Measurements from ENCODE around the gene SMG6. TPM values are rescaled to one million over a fixed set of nuclear protein-coding genes. Genes with fewer than 3 reads are reported as not detected.
A peak's percentile ranks its signal among the peaks of the same experiment; 100 is the strongest.

The SMG6 gene
- total and polyA plus RNA-seq, 2 donors (not counting 1 experiment from before 2014, with no cell fraction given), result 10.6 to 35.5 TPM

DNA sequence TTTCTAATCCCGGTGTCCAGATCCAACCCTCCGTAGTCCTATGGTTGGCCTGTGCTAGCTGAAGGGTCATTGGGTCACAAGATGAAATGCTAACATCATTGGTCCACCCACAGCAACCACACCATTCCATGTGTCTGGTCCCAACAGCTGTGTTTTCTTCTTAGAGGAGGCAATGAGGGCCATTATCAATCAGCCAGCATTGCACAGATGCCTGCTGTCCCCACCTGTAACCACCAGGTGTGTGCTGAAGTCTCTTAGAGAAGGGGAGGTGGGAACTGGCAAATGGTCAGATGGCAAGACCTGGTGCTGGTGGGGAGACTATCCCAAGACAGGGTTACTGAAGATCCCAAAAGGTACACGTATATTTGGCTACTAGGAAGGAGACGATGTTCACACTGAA lies 211.3 kb downstream of the SMG6 start:
- no peaks in the 10 kb centered on the region for H3K79me2 ChIP-seq (ENCODE audit: control insufficient read depth, insufficient read depth, low read length)
- no peaks in the 10 kb centered on the region for H3K9me3 Mint-ChIP-seq (ENCODE audit: insufficient read depth)
- H3K27me3 Mint-ChIP-seq, result no peaks in the 10 kb centered on the region
- H3K36me3 ChIP-seq (replicated peaks in 1 of 2; ENCODE audit: control extremely low read depth in 1 of 2, control insufficient read depth in 1 of 2, extremely low read depth in 1 of 2, insufficient read depth in 2 of 2, low read length in 1 of 2), result no peaks in the 10 kb centered on the region
- 100% methylated on average over 4 of the region's 4 CpGs for WGBS (ENCODE audit: insufficient coverage)
- H3K4me3 Mint-ChIP-seq, result no peak overlapping the region
- peaks cover 39% of the 10 kb centered on the region for H3K4me1 Mint-ChIP-seq
- POLR2A ChIA-PET, result interaction anchor here (0.6 kb wide), 1 partner anchor 35 kb away, joined by 4 read pairs; no protein-coding TSS in a partner anchor
- no peaks in the 10 kb centered on the region for H3K27me3 ChIP-seq (replicated peaks in 1 of 4; ENCODE audit: control extremely low read depth in 1 of 4, control insufficient read depth in 3 of 4, insufficient read depth in 4 of 4, low read length in 3 of 4)
- ATAC-seq (ENCODE audit: low read depth), result no peak
- H3K27ac ChIP-seq (ENCODE audit: low read length in 2 of 2), result no peak overlapping the region
- H2AFZ ChIP-seq (ENCODE audit: insufficient read depth, low read depth, low read length, poor library complexity, severe bottlenecking), result no peak overlapping the region
- no peak overlapping the region for H3K9ac ChIP-seq (ENCODE audit: low read length)
- no peak overlapping the region for H3K4me3 ChIP-seq (ENCODE audit: control extremely low read depth in 1 of 5, extremely low read depth in 1 of 5, insufficient read depth in 1 of 5, low read depth in 2 of 5, low read length in 4 of 5)
- intact Hi-C loops (cut with micrococcal nuclease), result no loop called here
- H4K20me1 ChIP-seq (ENCODE audit: control insufficient read depth, insufficient read depth, low read length, poor library complexity, severe bottlenecking), result no peaks in the 10 kb centered on the region
- CTCF ChIA-PET, result interaction anchor here (1.0 kb wide), 1 partner anchor 18 kb away, joined by 3 read pairs; no protein-coding TSS in a partner anchor
- TF ChIP-seq, protein P1, sequence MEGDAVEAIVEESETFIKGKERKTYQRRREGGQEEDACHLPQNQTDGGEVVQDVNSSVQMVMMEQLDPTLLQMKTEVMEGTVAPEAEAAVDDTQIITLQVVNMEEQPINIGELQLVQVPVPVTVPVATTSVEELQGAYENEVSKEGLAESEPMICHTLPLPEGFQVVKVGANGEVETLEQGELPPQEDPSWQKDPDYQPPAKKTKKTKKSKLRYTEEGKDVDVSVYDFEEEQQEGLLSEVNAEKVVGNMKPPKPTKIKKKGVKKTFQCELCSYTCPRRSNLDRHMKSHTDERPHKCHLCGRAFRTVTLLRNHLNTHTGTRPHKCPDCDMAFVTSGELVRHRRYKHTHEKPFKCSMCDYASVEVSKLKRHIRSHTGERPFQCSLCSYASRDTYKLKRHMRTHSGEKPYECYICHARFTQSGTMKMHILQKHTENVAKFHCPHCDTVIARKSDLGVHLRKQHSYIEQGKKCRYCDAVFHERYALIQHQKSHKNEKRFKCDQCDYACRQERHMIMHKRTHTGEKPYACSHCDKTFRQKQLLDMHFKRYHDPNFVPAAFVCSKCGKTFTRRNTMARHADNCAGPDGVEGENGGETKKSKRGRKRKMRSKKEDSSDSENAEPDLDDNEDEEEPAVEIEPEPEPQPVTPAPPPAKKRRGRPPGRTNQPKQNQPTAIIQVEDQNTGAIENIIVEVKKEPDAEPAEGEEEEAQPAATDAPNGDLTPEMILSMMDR (IDR thresholded peaks at IDR 0.05), result no peak
- TF ChIP-seq EZH2 (IDR thresholded peaks at IDR 0.05; ENCODE audit: borderline replicate concordance, insufficient read depth, low read depth, low read length, poor library complexity, severe bottlenecking), result no peak
- H3K9me3 ChIP-seq (ENCODE audit: control extremely low read depth in 1 of 3, control insufficient read depth in 2 of 3, insufficient read depth in 1 of 3, low read length in 2 of 3), result no peaks in the 10 kb centered on the region
- DNase-seq, result no peak
- peak overlapping the region; percentile 17 for H3K27ac Mint-ChIP-seq
- no peak overlapping the region for H3K4me2 ChIP-seq (replicated peaks; ENCODE audit: low read depth, low read length, poor library complexity, severe bottlenecking)
- H3K4me1 ChIP-seq (ENCODE audit: control insufficient read depth in 2 of 2, insufficient read depth in 2 of 2, low read length in 2 of 2), result peaks cover 34 to 39% of the 10 kb centered on the region in 2 donors

GRCh38 chr17:2090804-2091534 lies 212.6 kb downstream of the SMG6 start:
- WGBS (ENCODE audit: insufficient coverage), result 80% methylated on average over 1 of the region's 2 CpGs
- ATAC-seq (ENCODE audit: low read depth), result no peak
- CTCF ChIA-PET, result interaction anchor here (0.7 to 6.6 kb wide), 4 partner anchors 27 to 154 kb away, joined by 3 to 92 read pairs (median 23); partner anchors contain the start of gene HIC1
- intact Hi-C loops (cut with micrococcal nuclease), result no loop called here
- Histone ChIP-seq H3K9ac (ENCODE audit: low read length) (no peak overlapping the region), H3K9me3 (ENCODE audit: control extremely low read depth in 1 of 3, control insufficient read depth in 2 of 3, insufficient read depth in 1 of 3, low read length in 2 of 3) (no peaks in the 10 kb centered on the region), H3K4me1 (ENCODE audit: control insufficient read depth in 2 of 2, insufficient read depth in 2 of 2, low read length in 2 of 2) (peaks cover 45 to 51% of the 10 kb centered on the region in 2 donors), H3K36me3 (replicated peaks in 1 of 2; ENCODE audit: control extremely low read depth in 1 of 2, control insufficient read depth in 1 of 2, extremely low read depth in 1 of 2, insufficient read depth in 2 of 2, low read length in 1 of 2) (no peaks in the 10 kb centered on the region), H2AFZ (ENCODE audit: insufficient read depth, low read depth, low read length, poor library complexity, severe bottlenecking) (no peak overlapping the region), H3K27ac (ENCODE audit: low read length in 2 of 2) (no peak overlapping the region), H3K27me3 (replicated peaks in 1 of 4; ENCODE audit: control extremely low read depth in 1 of 4, control insufficient read depth in 3 of 4, insufficient read depth in 4 of 4, low read length in 3 of 4) (no peaks in the 10 kb centered on the region), H3K4me2 (replicated peaks; ENCODE audit: low read depth, low read length, poor library complexity, severe bottlenecking) (peak overlapping the region; percentile 73), H3K4me3 (ENCODE audit: control extremely low read depth in 1 of 5, extremely low read depth in 1 of 5, insufficient read depth in 1 of 5, low read depth in 2 of 5, low read length in 4 of 5) (no peak overlapping the region), H4K20me1 (ENCODE audit: control insufficient read depth, insufficient read depth, low read length, poor library complexity, severe bottlenecking) (no peaks in the 10 kb centered on the region), H3K79me2 (ENCODE audit: control insufficient read depth, insufficient read depth, low read length) (no peaks in the 10 kb centered on the region)
- no peaks in the 10 kb centered on the region for H3K27me3 Mint-ChIP-seq
- peaks cover 52% of the 10 kb centered on the region for H3K4me1 Mint-ChIP-seq
- TF ChIP-seq, protein P1 (IDR thresholded peaks at IDR 0.05), result no peak
- no peak for TF ChIP-seq EZH2 (IDR thresholded peaks at IDR 0.05; ENCODE audit: borderline replicate concordance, insufficient read depth, low read depth, low read length, poor library complexity, severe bottlenecking)
- DNase-seq, result no peak
- no peaks in the 10 kb centered on the region for H3K9me3 Mint-ChIP-seq (ENCODE audit: insufficient read depth)
- H3K27ac Mint-ChIP-seq, result peak overlapping the region; percentile 51
- peak overlapping the region; percentile 92 for H3K4me3 Mint-ChIP-seq
- POLR2A ChIA-PET, result no interaction called here

Measured in B cell (primary cell).